GM12873 (cell line): ENCODE data around the gene RNF145.

Experiments used
- TF ChIP-seq, protein P1 (sequence below): IDR thresholded peaks from 2 replicates; pipeline ENCODE4 v1.5.1; 2012; ENCODE audit warnings: low read depth, mild to moderate bottlenecking, moderate library complexity, low read length, control low read depth; ENCODE audit not compliant: insufficient read depth; ENCODE audit errors: missing control alignments

Gene RNF145

GRCh38 chr5:159181152-159181551 lies 28.2 kb downstream of the RNF145 start:
- TF ChIP-seq, protein P1, sequence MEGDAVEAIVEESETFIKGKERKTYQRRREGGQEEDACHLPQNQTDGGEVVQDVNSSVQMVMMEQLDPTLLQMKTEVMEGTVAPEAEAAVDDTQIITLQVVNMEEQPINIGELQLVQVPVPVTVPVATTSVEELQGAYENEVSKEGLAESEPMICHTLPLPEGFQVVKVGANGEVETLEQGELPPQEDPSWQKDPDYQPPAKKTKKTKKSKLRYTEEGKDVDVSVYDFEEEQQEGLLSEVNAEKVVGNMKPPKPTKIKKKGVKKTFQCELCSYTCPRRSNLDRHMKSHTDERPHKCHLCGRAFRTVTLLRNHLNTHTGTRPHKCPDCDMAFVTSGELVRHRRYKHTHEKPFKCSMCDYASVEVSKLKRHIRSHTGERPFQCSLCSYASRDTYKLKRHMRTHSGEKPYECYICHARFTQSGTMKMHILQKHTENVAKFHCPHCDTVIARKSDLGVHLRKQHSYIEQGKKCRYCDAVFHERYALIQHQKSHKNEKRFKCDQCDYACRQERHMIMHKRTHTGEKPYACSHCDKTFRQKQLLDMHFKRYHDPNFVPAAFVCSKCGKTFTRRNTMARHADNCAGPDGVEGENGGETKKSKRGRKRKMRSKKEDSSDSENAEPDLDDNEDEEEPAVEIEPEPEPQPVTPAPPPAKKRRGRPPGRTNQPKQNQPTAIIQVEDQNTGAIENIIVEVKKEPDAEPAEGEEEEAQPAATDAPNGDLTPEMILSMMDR = no peak

DNA sequence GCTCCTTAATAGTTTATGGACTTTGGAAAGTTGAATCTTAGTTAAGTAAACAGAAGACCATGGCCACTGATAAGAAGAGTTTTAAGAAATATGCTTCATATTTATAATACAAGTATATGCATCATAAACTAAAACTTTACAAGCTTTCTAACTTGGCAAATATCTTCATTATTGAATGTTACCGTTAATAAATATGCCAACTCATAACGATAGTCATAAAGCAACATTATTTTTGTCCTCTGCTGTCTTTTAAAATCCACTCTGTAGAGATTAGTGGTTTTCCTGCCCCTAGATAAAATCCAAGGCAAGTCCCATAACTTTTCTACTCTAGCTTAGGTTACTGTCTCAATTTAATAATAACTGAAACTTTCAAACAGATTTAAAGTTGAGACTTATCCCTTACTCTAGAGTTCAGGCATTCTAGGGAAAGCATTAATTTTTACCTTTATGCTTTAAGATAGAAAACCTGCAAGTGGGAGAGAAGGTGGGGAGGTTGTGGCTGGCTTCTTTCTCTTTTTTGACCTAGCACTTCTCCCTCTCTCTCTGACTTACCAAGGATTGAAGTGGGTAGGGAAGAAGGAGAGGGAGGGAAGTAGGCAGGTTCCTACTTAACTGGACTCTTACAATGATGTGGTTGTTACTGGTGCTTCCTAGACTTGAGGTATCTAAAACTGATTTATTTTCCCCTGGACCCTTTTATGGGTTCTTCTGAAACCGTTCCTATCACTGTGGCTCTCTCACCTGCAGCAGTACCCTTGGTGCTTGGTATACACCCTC lies 29.6 kb downstream of the RNF145 start:
- TF ChIP-seq, protein P1 = no peak

DNA sequence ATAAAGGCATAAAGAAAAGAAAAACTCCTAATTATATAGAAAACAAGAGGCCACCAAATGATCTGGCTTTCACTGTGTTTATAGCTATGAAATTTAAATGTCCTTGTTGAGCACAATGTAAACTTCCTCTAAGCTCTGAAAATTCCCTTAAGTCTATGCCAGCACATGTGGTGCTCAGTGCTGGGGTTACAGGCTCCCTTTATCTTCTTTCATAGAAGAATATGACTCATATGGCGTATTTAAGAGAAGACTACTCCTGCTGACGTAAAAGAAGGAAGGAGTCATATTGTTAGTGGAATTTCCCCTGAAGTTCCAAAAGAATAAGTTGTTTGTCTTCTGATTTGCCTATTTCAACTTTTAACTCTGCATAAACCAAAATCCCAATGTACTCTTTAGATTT lies 30.4 kb downstream of the RNF145 start:
- TF ChIP-seq, protein P1 = no peak

DNA sequence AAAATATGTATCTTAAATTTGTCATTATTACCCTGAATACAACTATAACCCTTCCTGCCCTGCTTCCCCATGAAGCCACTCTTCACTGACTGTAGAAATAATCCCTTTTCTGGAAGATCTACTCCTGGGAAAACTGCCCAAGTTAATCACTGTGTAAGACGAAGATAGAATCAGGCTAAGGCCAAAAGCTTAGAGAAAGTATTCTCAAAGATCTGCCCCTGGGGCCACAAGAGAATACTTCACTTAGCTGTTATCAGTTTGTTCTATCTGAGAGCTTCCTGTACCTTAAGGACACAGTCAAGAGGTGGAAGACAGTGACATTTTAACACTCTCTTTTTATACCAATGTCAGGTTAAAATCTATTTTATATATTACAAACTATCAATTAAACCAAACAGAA lies 33.8 kb downstream of the RNF145 start:
- TF ChIP-seq, protein P1 = no peak

DNA sequence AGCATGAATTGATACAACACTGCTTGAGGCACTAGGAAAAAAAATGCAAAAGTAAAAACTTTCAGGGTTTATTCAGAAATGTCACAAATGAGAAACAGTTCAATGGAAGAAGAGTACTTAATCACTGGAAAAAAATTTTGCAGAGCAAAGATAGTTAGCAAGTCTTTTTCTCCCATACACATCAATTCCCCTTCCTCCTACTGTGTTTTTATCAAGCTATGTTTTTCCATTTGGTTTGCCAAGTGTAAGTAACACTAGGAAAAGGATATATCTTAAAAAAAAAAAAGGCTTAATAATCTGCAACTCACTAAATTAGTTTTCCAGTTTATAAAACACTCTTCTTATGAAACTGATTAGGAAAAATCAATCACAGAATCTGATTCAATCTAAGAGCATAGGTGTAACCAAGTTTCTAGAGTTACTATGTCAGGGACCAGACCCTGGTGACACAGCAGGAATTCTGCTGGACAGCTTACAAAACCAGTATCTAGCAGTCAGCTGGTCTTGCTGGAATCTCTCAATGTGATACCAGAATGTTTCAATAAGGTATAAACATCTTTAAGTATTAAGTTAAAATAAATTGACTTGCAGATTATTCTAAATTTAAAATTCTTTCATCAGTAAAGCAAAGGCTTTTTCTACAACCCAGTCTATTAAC lies 34.7 kb downstream of the RNF145 start:
- TF ChIP-seq, protein P1 = no peak

- TF ChIP-seq, protein P1 = no peak
Observed at GRCh38 chr5:159171274-159171673, 38.1 kb downstream of the RNF145 start.

- TF ChIP-seq, protein P1 = no peak
Observed at GRCh38 chr5:159170021-159170420, 39.3 kb downstream of the RNF145 start.
